GM19452 (cell line): ENCODE results near the gene SLC38A7.
"Not testable (repeated sequence)": the region's sequence is repeated elsewhere in the genome, so short reads cannot be mapped to it uniquely, and the experiment has no call there.

Experiments used
- ATAC-seq: cut with Tn5 transposase; IDR thresholded peaks from one replicate; pipeline ENCODE4 v1.9.1; 2021; ENCODE audit not compliant: unreplicated experiment

SLC38A7 gene

GRCh38 chr16:58638148-58639036 lies 46.2 kb downstream of the SLC38A7 start:
- ATAC-seq: no peak

DNA sequence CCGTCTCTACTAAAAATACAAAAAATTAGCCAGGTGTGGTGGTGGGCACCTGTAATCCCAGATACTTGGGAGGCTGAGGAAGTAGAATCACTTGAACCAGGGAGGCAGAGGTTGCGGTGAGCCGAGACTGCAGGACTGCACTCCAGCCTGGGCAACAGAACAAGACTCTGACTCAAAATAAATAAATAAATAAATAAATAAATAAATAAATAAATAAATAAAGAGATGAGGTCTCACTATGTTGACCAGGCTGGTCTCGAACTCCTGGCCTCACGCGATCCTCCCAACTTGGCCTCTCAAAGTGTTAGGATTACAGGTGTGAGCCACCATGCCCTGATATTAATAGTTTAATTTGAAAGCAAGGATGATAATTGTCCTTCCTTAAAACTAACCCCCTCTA lies 47.5 kb downstream of the SLC38A7 start:
- not testable (repeated sequence) for ATAC-seq

GRCh38 chr16:58636466-58636865 lies 48.1 kb downstream of the SLC38A7 start:
- ATAC-seq: no peak

DNA sequence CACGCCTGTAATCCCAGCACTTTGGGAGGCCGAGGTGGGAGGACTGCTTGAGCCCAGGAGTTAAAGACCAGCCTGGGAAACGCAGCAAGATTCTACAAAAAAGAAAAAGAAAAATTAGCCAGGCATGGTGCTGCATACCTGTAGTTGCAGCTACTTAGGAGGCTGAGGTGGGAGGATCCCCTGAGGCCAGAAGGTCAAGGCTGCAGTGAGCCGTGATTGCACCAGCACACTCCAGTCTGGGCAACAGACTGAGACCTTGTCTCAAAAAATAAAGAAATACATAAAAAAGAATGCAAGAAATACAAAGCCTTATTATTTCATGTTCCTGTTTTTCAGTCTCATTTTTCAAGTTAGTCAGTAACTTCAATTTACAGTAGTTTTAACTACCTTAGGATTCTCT lies 49.1 kb downstream of the SLC38A7 start:
- ATAC-seq: no peak

DNA sequence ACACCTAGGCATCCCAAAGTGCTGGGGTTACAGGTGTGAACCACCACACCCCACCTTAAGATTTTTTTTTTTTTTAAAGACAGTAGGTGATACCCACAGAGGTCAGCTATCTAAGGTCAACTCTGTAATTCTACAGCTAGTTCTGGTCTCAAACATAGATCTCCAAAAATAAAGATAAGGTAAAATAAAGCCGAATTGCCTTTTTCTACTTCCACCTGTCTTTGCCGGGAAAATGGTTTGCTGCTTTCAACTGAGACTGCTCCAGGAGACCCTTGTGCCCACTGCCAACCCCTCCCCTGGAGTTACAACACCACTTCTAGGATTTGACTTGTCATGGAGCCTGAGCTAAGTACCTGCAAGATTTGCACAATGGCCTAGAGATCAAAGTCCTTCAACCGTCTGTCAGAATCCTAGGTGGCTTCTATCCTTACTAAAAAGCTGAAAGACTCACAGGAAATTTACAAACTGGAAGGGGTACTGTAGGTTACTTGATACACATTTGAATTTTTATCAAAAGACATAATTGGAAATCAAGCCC lies 50.2 kb downstream of the SLC38A7 start:
- no peak for ATAC-seq

DNA sequence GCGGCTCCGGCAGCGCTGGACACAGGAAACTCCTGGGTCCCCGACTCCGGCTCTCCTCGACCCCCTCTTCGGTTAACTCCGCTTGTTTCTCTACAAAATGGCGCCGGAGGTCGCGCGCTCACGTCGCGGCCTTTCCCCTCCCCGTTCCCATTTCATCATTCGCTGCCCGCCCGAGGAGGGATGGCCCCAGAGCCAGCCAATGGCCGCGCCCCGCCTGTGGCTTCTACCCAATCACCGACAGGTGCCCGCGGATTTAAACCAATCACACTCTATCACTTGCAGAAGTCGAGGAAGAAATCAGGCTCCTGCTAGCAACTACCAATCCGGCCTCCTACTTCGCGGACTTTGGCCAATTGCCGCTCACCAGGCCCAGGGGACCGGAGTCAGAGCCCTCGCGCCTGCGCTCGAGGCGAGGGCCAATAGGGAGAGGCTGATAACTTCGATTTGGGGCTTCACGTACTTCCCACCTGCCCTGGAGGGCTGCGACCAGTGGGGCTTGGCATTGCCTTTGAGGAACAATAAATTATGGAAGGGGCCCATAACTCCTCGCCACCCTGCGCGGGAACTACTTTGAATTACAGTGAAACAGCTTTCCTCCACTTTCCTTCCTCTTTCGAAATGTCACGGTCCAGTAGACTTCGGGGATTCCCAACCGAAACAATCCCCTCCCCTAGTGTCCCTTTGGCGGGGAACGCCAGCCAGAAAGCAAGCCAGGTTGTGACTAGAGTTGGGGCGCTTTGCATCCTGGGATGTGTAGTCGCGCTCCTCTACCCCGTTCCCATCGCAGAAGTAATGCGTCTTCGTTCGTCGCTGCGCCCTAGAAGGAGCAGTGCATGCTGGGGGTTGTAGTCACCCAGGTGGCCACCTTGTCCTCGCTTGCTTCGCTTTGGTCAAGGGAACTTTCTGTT lies 54.6 kb downstream of the SLC38A7 start, which contains the start of gene CNOT1:
TSS of gene CNOT1 (minus strand) at position 94 of the 908 bp plus-strand sequence. CDS start 30,489 bp downstream, outside the sequence.
- peak; percentile 84 for ATAC-seq

GRCh38 chr16:58628845-58629732 lies 55.5 kb downstream of the SLC38A7 start:
- ATAC-seq: no peak

- no peak for ATAC-seq
These were observed 60.4 kb downstream of the SLC38A7 start for GRCh38 chr16:58624209-58624608.

DNA sequence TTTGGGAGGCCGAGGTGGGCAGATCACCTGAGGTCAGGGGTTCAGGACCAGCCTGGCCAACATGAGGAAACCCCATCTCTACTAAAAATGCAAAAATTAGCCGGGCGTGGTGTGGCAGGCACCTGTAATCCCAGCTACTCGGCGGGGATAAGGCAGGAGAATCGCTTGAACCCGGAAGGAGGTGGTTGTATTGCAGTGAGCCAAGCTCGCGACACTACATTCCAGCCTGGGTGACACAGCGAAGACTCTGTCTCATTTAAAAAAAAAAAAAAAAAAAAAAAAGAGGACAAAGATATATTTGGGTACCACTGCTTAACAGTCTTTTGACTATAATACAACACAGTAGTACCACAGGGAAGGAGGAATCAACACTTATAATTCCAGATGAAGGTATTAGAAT lies 64.2 kb downstream of the SLC38A7 start:
- no peak for ATAC-seq

DNA sequence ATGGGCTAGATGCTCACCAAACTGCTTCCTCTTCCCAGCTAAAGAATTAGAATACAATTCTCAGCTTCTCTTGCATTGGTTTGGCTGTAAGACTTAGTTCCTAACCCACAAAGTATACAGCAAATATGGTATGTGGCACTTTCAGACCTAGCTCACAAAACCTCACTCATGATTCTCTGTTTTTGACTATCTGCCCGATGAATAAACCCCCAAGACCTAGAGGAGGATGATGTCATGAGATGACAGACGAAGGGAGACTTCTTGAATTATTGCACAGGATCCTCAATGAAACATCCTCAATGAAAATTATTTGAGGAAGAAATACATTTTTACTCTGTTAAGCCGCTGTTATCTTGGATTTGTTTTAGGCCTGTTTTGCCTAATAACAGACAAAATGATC lies 69.3 kb downstream of the SLC38A7 start:
- no peak for ATAC-seq
